MM.1S (cell line): ENCODE data around the gene TFAP2E.

Source experiments
- DNase-seq: peaks from one replicate; pipeline ENCODE4 v3.0.0-alpha.2; 2015
- H2AFZ ChIP-seq: fragments of 300-600 bp; sonication (generic); 2 replicates; pipeline ENCODE4 v1.6.0; 2016; ENCODE audit warnings: antibody characterized with exemption, low read length
- H3F3A ChIP-seq: fragments of 300-600 bp; sonication (generic); 2 replicates; pipeline ENCODE4 v1.6.1; 2016; ENCODE audit warnings: mild to moderate bottlenecking, antibody characterized with exemption, low read length, moderate library complexity, mixed read lengths; ENCODE audit not compliant: insufficient read depth
- H3K27ac ChIP-seq: fragments of 300-600 bp; sonication (generic); 2 replicates; pipeline ENCODE4 v1.5.1; 2016; ENCODE audit warnings: mild to moderate bottlenecking, low read length
- H3K27me3 ChIP-seq: fragments of 300-600 bp; sonication (generic); replicated peaks from 2 replicates; pipeline ENCODE4 v1.6.0; 2016; ENCODE audit warnings: low read length; ENCODE audit not compliant: insufficient read depth
- H3K36me3 ChIP-seq: fragments of 300-600 bp; sonication (generic); replicated peaks from 2 replicates; pipeline ENCODE4 v1.6.1; 2016; ENCODE audit warnings: mild to moderate bottlenecking, low read length, mixed read lengths; ENCODE audit not compliant: insufficient read depth
- H3K4me1 ChIP-seq: fragments of 300-600 bp; sonication (generic); 2 replicates; pipeline ENCODE4 v1.6.1; 2016; ENCODE audit warnings: low read length, mixed read lengths
- H3K4me2 ChIP-seq: fragments of 300-600 bp; sonication (generic); 2 replicates; pipeline ENCODE4 v1.6.0; 2016; ENCODE audit warnings: low read depth, low read length
- H3K4me3 ChIP-seq: fragments of 300-600 bp; sonication (generic); 2 replicates; pipeline ENCODE4 v1.5.1; 2016; ENCODE audit warnings: low read length, mixed read lengths
- H3K79me2 ChIP-seq: fragments of 300-600 bp; sonication (generic); 2 replicates; pipeline ENCODE4 v1.6.1; 2016; ENCODE audit warnings: mixed run types, low read length, mixed read lengths
- H3K9ac ChIP-seq: fragments of 300-600 bp; sonication (generic); 2 replicates; pipeline ENCODE4 v1.6.1; 2016; ENCODE audit warnings: low read length, mixed read lengths
- H3K9me2 ChIP-seq: fragments of 300-600 bp; sonication (generic); replicated peaks from 2 replicates; pipeline ENCODE4 v1.6.1; 2016; ENCODE audit warnings: mild to moderate bottlenecking, low read length, mixed read lengths; ENCODE audit not compliant: insufficient read depth
- H3K9me3 ChIP-seq: fragments of 300-600 bp; sonication (generic); replicated peaks from 2 replicates; pipeline ENCODE4 v1.6.1; 2016; ENCODE audit warnings: mild to moderate bottlenecking, low read length, mixed read lengths; ENCODE audit not compliant: insufficient read depth
- H4K20me1 ChIP-seq: fragments of 300-600 bp; sonication (generic); 2 replicates; pipeline ENCODE4 v1.6.1; 2016; ENCODE audit warnings: mild to moderate bottlenecking, low read length, moderate library complexity, mixed read lengths; ENCODE audit not compliant: insufficient read depth
- CTCF ChIP-seq: fragments of 300-600 bp; sonication (generic); IDR thresholded peaks from 2 replicates; pipeline ENCODE4 v1.5.1; 2016; ENCODE audit warnings: antibody characterized with exemption, low read length, mixed read lengths
- EZH2 ChIP-seq: fragments of 300-600 bp; sonication (generic); optimal IDR thresholded peaks from 2 replicates; pipeline ENCODE3; 2017; ENCODE audit warnings: low read depth, mild to moderate bottlenecking, antibody characterized with exemption, low read length, mixed read lengths
- EZH2phosphoT487 ChIP-seq: fragments of 300-600 bp; sonication (generic); IDR thresholded peaks from 2 replicates; pipeline ENCODE4 v1.6.1; 2018; ENCODE audit warnings: antibody characterized with exemption, low read length

Gene TFAP2E

GRCh38 chr1:35605071-35605866 is 32.2 kb downstream of the TFAP2E start:
- peaks cover 64% of the 10 kb centered on the region for H3K79me2 ChIP-seq
- H2AFZ ChIP-seq: no peak overlapping the region
- H3K4me3 ChIP-seq: no peak overlapping the region
- no peak overlapping the region for H3K27ac ChIP-seq
- TF ChIP-seq CTCF (no peak), EZH2phosphoT487 (no peak), EZH2 (no peak)
- no peaks in the 10 kb centered on the region for H3F3A ChIP-seq
- no peaks in the 10 kb centered on the region for H3K9me2 ChIP-seq
- no peaks in the 10 kb centered on the region for H3K9me3 ChIP-seq
- DNase-seq: no peak
- no peak overlapping the region for H3K4me2 ChIP-seq
- H3K4me1 ChIP-seq: no peaks in the 10 kb centered on the region
- H3K27me3 ChIP-seq: no peaks in the 10 kb centered on the region
- peaks cover 10% of the 10 kb centered on the region; the same call in 1 of the 2 replicates for H3K36me3 ChIP-seq
- peaks cover 11% of the 10 kb centered on the region for H4K20me1 ChIP-seq
- no peak overlapping the region for H3K9ac ChIP-seq

- Histone ChIP-seq H3K4me1 (no peaks in the 10 kb centered on the region), H3K27ac (no peak overlapping the region), H4K20me1 (peaks cover 11% of the 10 kb centered on the region), H2AFZ (no peak overlapping the region), H3K9me3 (no peaks in the 10 kb centered on the region), H3K36me3 (peaks cover 10% of the 10 kb centered on the region; the same call in 1 of the 2 replicates), H3K27me3 (no peaks in the 10 kb centered on the region), H3F3A (no peaks in the 10 kb centered on the region), H3K79me2 (peaks cover 70% of the 10 kb centered on the region), H3K9ac (no peak overlapping the region), H3K9me2 (no peaks in the 10 kb centered on the region), H3K4me3 (no peak overlapping the region), H3K4me2 (no peak overlapping the region)
- TF ChIP-seq CTCF: no peak
- no peak for DNase-seq
These were observed 32.7 kb downstream of the TFAP2E start for GRCh38 chr1:35605867-35606182.

GRCh38 chr1:35611655-35612054 is 38.5 kb downstream of the TFAP2E start:
- H3K4me1 ChIP-seq: no peaks in the 10 kb centered on the region
- H3K9ac ChIP-seq: no peak overlapping the region
- DNase-seq: no peak
- H2AFZ ChIP-seq: no peak overlapping the region
- peaks cover 25% of the 10 kb centered on the region for H4K20me1 ChIP-seq
- no peak for TF ChIP-seq EZH2phosphoT487
- no peak for TF ChIP-seq CTCF
- TF ChIP-seq EZH2: no peak
- H3K9me2 ChIP-seq: no peaks in the 10 kb centered on the region
- H3K4me2 ChIP-seq: no peak overlapping the region
- H3K27ac ChIP-seq: no peak overlapping the region
- H3K27me3 ChIP-seq: no peaks in the 10 kb centered on the region
- peaks cover 6% of the 10 kb centered on the region; the same call in 1 of the 2 replicates for H3K36me3 ChIP-seq
- H3K4me3 ChIP-seq: no peak overlapping the region
- H3K79me2 ChIP-seq: peaks cover 100% of the 10 kb centered on the region
- no peaks in the 10 kb centered on the region for H3K9me3 ChIP-seq
- H3F3A ChIP-seq: no peaks in the 10 kb centered on the region
